H1 (cell line): ENCODE measurements around the gene NDEL1. TPM values are rescaled to one million over a fixed set of nuclear protein-coding genes. Genes with fewer than 3 reads are reported as not detected.

Source experiments
- CTCF ChIA-PET: fragments of 300-600 bp; sonication (Branson Sonifier 250); formaldehyde crosslinking; loops from one replicate; lab custom pipeline; 2021; ENCODE audit not compliant: partially characterized antibody; lab: Charles Lee
- POLR2A ChIA-PET: fragments of 300-600 bp; sonication (Branson Sonifier 250); formaldehyde crosslinking; loops from one replicate; lab custom pipeline; 2021; ENCODE audit warnings: inconsistent platforms; ENCODE audit not compliant: partially characterized antibody; lab: Charles Lee
- DNase-seq, 2 experiments: peaks; one replicate each; pipeline versions ENCODE4 v3.0.0 to v3.0.0-alpha.2; 2010 to 2022; ENCODE audit warnings: low spot score in 2 of 2, low read depth in 1 of 2, mixed read lengths in 1 of 2
- FAIRE-seq: peaks from 2 replicates; lab custom pipeline; 2011; peaks lifted over from hg19 to GRCh38; lab: Jason Lieb, UNC
- H2AFZ ChIP-seq: 2 replicates; pipeline ENCODE4 v1.8.1; 2012; ENCODE audit warnings: low read length, inconsistent platforms
- H2AK5ac ChIP-seq: 2 replicates; pipeline ENCODE4 v1.6.1; 2013; ENCODE audit warnings: low read depth, low read length
- H2BK120ac ChIP-seq: replicated peaks from 2 replicates; pipeline ENCODE3; 2013; ENCODE audit warnings: low read depth, low read length, inconsistent platforms
- H2BK12ac ChIP-seq: 2 replicates; pipeline ENCODE4 v1.6.1; 2013; ENCODE audit warnings: low read depth, low read length
- H2BK15ac ChIP-seq: 2 replicates; pipeline ENCODE4 v1.6.1; 2013; ENCODE audit warnings: low read length
- H2BK20ac ChIP-seq: 2 replicates; pipeline ENCODE4 v1.6.1; 2013; ENCODE audit warnings: low read length
- H2BK5ac ChIP-seq: 2 replicates; pipeline ENCODE4 v1.6.1; 2013; ENCODE audit warnings: low read depth, low read length
- H3K14ac ChIP-seq: 2 replicates; pipeline ENCODE4 v1.6.1; 2013; ENCODE audit warnings: inconsistent platforms; ENCODE audit not compliant: insufficient read length
- H3K18ac ChIP-seq: 2 replicates; pipeline ENCODE4 v1.6.1; 2013; ENCODE audit warnings: low read length; ENCODE audit errors: extremely low read depth
- H3K23ac ChIP-seq: 2 replicates; pipeline ENCODE4 v1.6.1; 2013; ENCODE audit warnings: inconsistent platforms; ENCODE audit not compliant: insufficient read length
- H3K23me2 ChIP-seq: 2 replicates; pipeline ENCODE4 v1.6.1; 2013; ENCODE audit warnings: low read depth, low read length
- H3K27ac ChIP-seq: 2 replicates; pipeline ENCODE4 v1.6.1; 2011; ENCODE audit warnings: low read depth, low read length, inconsistent platforms
- H3K27me3 ChIP-seq, 4 experiments: replicated peaks in 1 of 4; 1 replicate in 1 of 4; 2 replicates in 3 of 4; pipeline versions ENCODE4 v1.6.1 to v1.8.1; 2011 to 2013; ENCODE audit warnings: low read length in 3 of 4, mild to moderate bottlenecking in 3 of 4, inconsistent platforms in 2 of 4, mixed read lengths in 2 of 4, moderate library complexity in 1 of 4; ENCODE audit not compliant: control insufficient read depth in 3 of 4, insufficient read depth in 3 of 4; ENCODE audit errors: extremely low read depth in 1 of 4
- H3K36me3 ChIP-seq, 4 experiments: 2 replicates each; pipeline versions ENCODE4 v1.6.1 to v1.8.1; 2011 to 2013; ENCODE audit warnings: mild to moderate bottlenecking in 4 of 4, low read length in 3 of 4, moderate library complexity in 2 of 4, control low read depth in 1 of 4, inconsistent platforms in 1 of 4; ENCODE audit not compliant: insufficient read depth in 4 of 4, control insufficient read depth in 2 of 4
- H3K4ac ChIP-seq: replicated peaks from 2 replicates; pipeline ENCODE3; 2013; ENCODE audit warnings: low read length, low read depth, mixed read lengths, inconsistent platforms; ENCODE audit not compliant: insufficient read length
- H3K4me1 ChIP-seq, 4 experiments: replicated peaks in 1 of 4; 1 replicate in 1 of 4; 2 replicates in 3 of 4; pipeline versions ENCODE4 v1.6.1 to v1.8.1; 2011 to 2013; ENCODE audit warnings: low read length in 3 of 4, inconsistent platforms in 2 of 4, mixed read lengths in 1 of 4; ENCODE audit not compliant: insufficient read depth in 4 of 4, control insufficient read depth in 3 of 4
- H3K4me2 ChIP-seq, 2 experiments: 2 replicates each; pipeline versions ENCODE4 v1.6.1 to v1.8.1; 2011 to 2013; ENCODE audit warnings: low read depth in 2 of 2, low read length in 2 of 2, control low read depth in 1 of 2, inconsistent platforms in 1 of 2, mild to moderate bottlenecking in 1 of 2; ENCODE audit not compliant: insufficient read depth in 1 of 2
- H3K4me3 ChIP-seq, 4 experiments: fragments of 200-600, 300-600 bp in 1 of 4; sonication (generic), shearing (Covaris generic), sonication (Bioruptor Twin) in 1 of 4; 2 replicates each; pipeline versions ENCODE4 v1.5.1 to v1.8.1; 2011 to 2016; ENCODE audit warnings: low read length in 4 of 4, low read depth in 3 of 4, control low read depth in 2 of 4, inconsistent platforms in 2 of 4, mild to moderate bottlenecking in 2 of 4, mixed read lengths in 1 of 4, moderate library complexity in 1 of 4; ENCODE audit not compliant: insufficient read depth in 2 of 4; ENCODE audit errors: extremely low read depth in 1 of 4
- H3K56ac ChIP-seq: replicated peaks from 2 replicates; pipeline ENCODE3; 2013; ENCODE audit warnings: low read depth, mild to moderate bottlenecking, mixed read lengths, low read length, inconsistent platforms; ENCODE audit not compliant: insufficient read length
- H3K79me1 ChIP-seq: 2 replicates; pipeline ENCODE4 v1.6.1; 2013; ENCODE audit warnings: low read depth, low read length, control low read depth
- H3K79me2 ChIP-seq, 2 experiments: 2 replicates each; pipeline versions ENCODE4 v1.6.1 to v1.8.1; 2012 to 2013; ENCODE audit warnings: low read length in 2 of 2, mild to moderate bottlenecking in 2 of 2, inconsistent platforms in 1 of 2; ENCODE audit not compliant: insufficient read depth in 2 of 2, control insufficient read depth in 1 of 2
- H3K9ac ChIP-seq, 4 experiments: replicated peaks in 1 of 4; 1 replicate in 1 of 4; 2 replicates in 3 of 4; pipeline versions ENCODE4 v1.6.1 to v1.8.1; 2011 to 2013; ENCODE audit warnings: low read depth in 3 of 4, low read length in 3 of 4, control low read depth in 2 of 4, mild to moderate bottlenecking in 2 of 4, moderate library complexity in 2 of 4, inconsistent platforms in 1 of 4; ENCODE audit errors: extremely low read depth in 1 of 4
- H3K9me3 ChIP-seq, 2 experiments: 2 replicates each; pipeline versions ENCODE4 v1.6.1 to v1.8.1; 2012 to 2013; ENCODE audit warnings: mild to moderate bottlenecking in 2 of 2, moderate library complexity in 2 of 2, control low read depth in 1 of 2, inconsistent platforms in 1 of 2, low read depth in 1 of 2, low read length in 1 of 2, mixed read lengths in 1 of 2; ENCODE audit not compliant: insufficient read depth in 2 of 2
- H4K20me1 ChIP-seq, 2 experiments: replicated peaks in 1 of 2; 2 replicates each; pipeline versions ENCODE3 to v1.8.1; 2011 to 2013; ENCODE audit warnings: inconsistent platforms in 2 of 2, low read length in 2 of 2, mild to moderate bottlenecking in 1 of 2; ENCODE audit not compliant: insufficient read depth in 2 of 2, control insufficient read depth in 1 of 2
- H4K5ac ChIP-seq: 2 replicates; pipeline ENCODE4 v1.6.1; 2013; ENCODE audit warnings: low read length, low read depth, mixed read lengths, inconsistent platforms; ENCODE audit not compliant: insufficient read length
- H4K8ac ChIP-seq: 2 replicates; pipeline ENCODE4 v1.8.0; 2013; ENCODE audit warnings: mild to moderate bottlenecking, moderate library complexity, low read length, inconsistent platforms; ENCODE audit not compliant: insufficient read depth; ENCODE audit errors: extremely low read depth
- H4K91ac ChIP-seq: replicated peaks from 2 replicates; pipeline ENCODE3; 2013; ENCODE audit warnings: low read length, mixed read lengths, inconsistent platforms; ENCODE audit not compliant: insufficient read length
- WGBS, 2 experiments: shearing (Covaris generic) in 1 of 2; methylation state at CpG; one replicate each; pipeline versions ENCODE4 v1.1.6 to v1.1.7; 2013 to 2015; ENCODE audit warnings: low lambda C conversion rate in 2 of 2, mixed read lengths in 2 of 2, inconsistent platforms in 1 of 2, low coverage in 1 of 2, missing lambda C conversion rate in 1 of 2; ENCODE audit not compliant: insufficient replicate concordance in 2 of 2, insufficient coverage in 1 of 2, insufficient read length in 1 of 2; ENCODE audit errors: extremely low coverage in 1 of 2, missing lambda C conversion rate in 1 of 2; 5-methylcytosine and 5-hydroxymethylcytosine counted together
- polyA plus RNA-seq, 7 experiments: library from polyadenylated mRNA; depleted of rRNA in 3 of 7; stranded (reverse) in 5 of 7; unstranded in 2 of 7; fragments of >200 nt in 5 of 7; fragments of 200-250 nt in 2 of 7; gene quantifications; 1 replicate in 5 of 7; 2 replicates in 1 of 7; 4 replicates in 1 of 7; pipeline versions ENCODE4 v1.2.1 to v1.2.3, GENCODE V29; 2011 to 2013; ENCODE audit warnings: missing spikeins in 2 of 7, mixed read lengths in 2 of 7
- total RNA-seq: library from RNA; stranded (reverse); fragmentation: NEBNext Ultra II Directional; extraction: Animal tissue kit (Norgen Biotek cat#: 25700); gene quantifications from 2 replicates; pipeline ENCODE4 v1.2.1, GENCODE V29; 2021

The NDEL1 gene
- total and polyA plus RNA-seq, 2 of the 8 experiments (the other 6 are each of a cell fraction or from before 2014, with no cell fraction given) = 31.1 to 32.9 TPM

- 93% methylated on average over 16 of the region's 22 CpGs; no CpG with 5 or more reads in 1 of the 2 experiments for WGBS, 2 experiments
- FAIRE-seq (no peak), DNase-seq (no peak)
- Histone ChIP-seq H3K56ac (no peak overlapping the region), H3K4ac (no peak overlapping the region), H2AFZ (no peak overlapping the region), H3K4me2 (no peak overlapping the region), H2BK5ac (no peak overlapping the region), H4K91ac (no peak overlapping the region), H2BK15ac (no peak overlapping the region), H2BK20ac (no peak overlapping the region), H3K79me1 (no peaks in the 10 kb centered on the region; the same call in 1 of the 2 replicates), H4K20me1 (peaks cover 3 to 9% of the 10 kb centered on the region in 2 experiments), H4K8ac (0 out of 2 replicates have a peak overlapping the region, but pooled peaks have one; percentile 64), H3K27me3 (no peaks in the 10 kb centered on the region), H2AK5ac (no peak overlapping the region), H3K4me1 (no peaks in the 10 kb centered on the region), H3K9me3 (no peaks in the 10 kb centered on the region), H3K79me2 (no peaks in the 10 kb centered on the region), H3K14ac (no peak overlapping the region), H3K4me3 (no peak overlapping the region), H2BK12ac (no peak overlapping the region), H3K9ac (no peak overlapping the region), H3K27ac (no peak overlapping the region), H3K23ac (no peak overlapping the region), H2BK120ac (no peak overlapping the region), H3K18ac (no peak overlapping the region), H3K23me2 (no peaks in the 10 kb centered on the region), H3K36me3 (peaks cover 58 to 96% (median 79%) of the 10 kb centered on the region in 4 experiments), H4K5ac (no peak overlapping the region)
- ChIA-PET POLR2A (no interaction called here), CTCF (interaction anchor here (0.6 to 1.8 kb wide), 2 partner anchors 20 to 233 kb away, joined by 3 to 4 read pairs; partner anchors contain the start of gene CTC1)
Measured at GRCh38 chr17:8481089-8481488, 45.4 kb downstream of the NDEL1 start.
